Activated gamma-delta T cell treated with anti-CD3 and anti-CD28 coated beads, Interleukin-2, amount 50 U/mL, for 16 hours (primary cell): Measurements from ENCODE around the gene NOD1.
"Not testable (repeated sequence)": the region's sequence is repeated elsewhere in the genome, so short reads cannot be mapped to it uniquely, and the experiment has no call there.

ENCODE experiments used
- DNase-seq: peaks from one replicate; pipeline ENCODE4 v3.0.0-alpha.2; 2020; ENCODE audit warnings: low read depth

The NOD1 gene

GRCh38 chr7:30420662-30421061 lies 57.9 kb downstream of the NOD1 start:
- no peak for DNase-seq

DNA sequence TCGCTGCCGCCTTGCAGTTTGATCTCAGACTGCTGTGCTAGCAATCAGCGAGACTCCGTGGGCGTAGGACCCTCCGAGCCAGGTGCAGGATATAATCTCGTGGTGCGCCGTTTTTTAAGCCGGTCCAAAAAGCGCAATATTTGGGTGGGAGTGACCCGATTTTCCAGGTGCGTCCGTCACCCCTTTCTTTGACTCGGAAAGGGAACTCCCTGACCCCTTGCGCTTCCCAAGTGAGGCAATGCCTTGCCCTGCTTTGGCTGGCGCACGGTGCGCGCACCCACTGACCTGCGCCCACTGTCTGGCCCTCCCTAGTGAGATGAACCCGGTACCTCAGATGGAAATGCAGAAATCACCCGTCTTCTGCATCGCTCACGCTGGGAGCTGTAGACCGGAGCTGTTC lies 58.5 kb downstream of the NOD1 start:
- DNase-seq: not testable (repeated sequence)

- DNase-seq: no peak
These were observed 64.7 kb downstream of the NOD1 start for GRCh38 chr7:30413864-30414263.

- no peak for DNase-seq
These were observed 65.6 kb downstream of the NOD1 start for GRCh38 chr7:30412782-30413504.

DNA sequence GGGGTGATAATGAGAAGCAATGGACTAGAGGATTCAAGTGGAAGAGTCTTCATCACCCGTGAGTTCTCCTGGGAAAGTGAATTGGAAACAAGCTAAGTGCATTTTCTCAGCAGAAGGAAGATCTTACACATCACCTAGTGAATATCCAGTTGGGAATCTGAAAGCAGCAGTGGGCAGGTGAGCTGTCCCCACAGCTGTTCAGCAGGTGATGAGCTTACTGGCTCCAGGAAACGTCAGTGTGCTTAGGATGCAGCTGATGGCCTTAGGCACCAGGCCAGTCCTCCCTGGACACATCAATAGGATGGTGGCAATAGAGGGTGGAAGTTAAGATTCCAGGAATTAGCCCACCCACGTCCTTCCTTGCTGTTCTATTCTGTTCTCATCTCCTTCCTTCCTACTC lies 66.7 kb downstream of the NOD1 start:
- no peak for DNase-seq

DNA sequence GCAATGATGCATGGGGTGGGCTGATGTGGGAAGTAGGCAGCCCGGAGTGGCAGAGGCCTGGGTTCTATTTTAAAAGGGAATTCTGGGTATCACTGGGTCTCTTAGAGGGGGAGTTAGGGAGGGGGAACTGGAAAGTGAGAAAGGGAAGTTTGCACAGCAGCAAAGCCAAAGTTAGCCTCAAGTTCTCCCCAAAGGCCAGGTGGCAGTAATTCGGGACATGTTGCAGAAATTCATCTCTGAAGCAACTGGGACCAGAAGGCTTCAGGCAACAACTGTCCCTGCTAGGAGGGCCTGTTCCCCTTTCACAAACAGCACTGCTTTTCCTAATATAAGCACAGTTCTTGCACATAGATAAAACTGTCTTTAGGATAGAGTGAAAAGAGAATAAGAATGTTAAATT lies 67.4 kb downstream of the NOD1 start:
- no peak for DNase-seq

GRCh38 chr7:30406664-30407425 lies 71.7 kb downstream of the NOD1 start:
- no peak for DNase-seq

GRCh38 chr7:30405179-30405578 lies 73.4 kb downstream of the NOD1 start:
- no peak for DNase-seq

DNA sequence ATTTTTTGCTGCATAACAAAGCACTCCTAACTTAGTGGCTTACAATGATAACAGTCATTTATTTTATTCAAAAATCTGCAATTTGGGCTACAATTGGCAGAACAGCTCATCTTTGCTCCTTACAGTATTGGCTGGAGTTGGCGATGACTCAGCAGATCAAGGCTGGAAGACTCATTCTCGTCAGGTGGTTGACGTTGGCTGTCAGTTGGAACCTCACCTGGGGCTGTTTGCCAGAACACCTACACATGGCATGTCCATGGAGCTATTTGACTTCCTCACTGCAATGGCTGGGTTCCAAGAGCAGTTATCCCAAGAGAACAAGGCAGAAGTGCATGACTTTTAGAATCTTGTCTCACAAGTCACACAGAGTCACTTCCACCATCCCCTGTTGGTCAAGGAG lies 75.1 kb downstream of the NOD1 start:
- DNase-seq: no peak

- DNase-seq: no peak
These were observed 82.2 kb downstream of the NOD1 start for GRCh38 chr7:30396389-30396788.

DNA sequence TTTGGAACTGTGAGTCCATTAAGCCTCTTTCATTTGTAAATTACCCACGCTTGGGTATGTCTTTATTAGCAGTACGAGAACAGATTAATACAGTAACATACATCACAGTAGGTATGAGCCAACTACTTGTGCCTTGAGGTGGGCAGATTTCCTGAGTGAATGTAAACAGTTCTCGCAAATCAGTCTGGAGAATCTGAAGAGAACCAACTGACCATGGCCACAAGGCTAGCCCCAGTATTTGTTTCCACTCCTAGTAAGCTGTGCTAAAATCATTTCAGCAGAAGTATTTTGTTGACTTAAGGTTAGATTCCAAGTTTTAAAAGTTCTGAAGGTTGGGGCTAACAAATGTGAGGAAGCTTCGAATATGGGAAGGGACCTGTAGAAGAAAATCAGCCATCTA lies 82.9 kb downstream of the NOD1 start:
- DNase-seq: no peak

GRCh38 chr7:30391806-30392205 lies 86.8 kb downstream of the NOD1 start:
- no peak for DNase-seq

DNA sequence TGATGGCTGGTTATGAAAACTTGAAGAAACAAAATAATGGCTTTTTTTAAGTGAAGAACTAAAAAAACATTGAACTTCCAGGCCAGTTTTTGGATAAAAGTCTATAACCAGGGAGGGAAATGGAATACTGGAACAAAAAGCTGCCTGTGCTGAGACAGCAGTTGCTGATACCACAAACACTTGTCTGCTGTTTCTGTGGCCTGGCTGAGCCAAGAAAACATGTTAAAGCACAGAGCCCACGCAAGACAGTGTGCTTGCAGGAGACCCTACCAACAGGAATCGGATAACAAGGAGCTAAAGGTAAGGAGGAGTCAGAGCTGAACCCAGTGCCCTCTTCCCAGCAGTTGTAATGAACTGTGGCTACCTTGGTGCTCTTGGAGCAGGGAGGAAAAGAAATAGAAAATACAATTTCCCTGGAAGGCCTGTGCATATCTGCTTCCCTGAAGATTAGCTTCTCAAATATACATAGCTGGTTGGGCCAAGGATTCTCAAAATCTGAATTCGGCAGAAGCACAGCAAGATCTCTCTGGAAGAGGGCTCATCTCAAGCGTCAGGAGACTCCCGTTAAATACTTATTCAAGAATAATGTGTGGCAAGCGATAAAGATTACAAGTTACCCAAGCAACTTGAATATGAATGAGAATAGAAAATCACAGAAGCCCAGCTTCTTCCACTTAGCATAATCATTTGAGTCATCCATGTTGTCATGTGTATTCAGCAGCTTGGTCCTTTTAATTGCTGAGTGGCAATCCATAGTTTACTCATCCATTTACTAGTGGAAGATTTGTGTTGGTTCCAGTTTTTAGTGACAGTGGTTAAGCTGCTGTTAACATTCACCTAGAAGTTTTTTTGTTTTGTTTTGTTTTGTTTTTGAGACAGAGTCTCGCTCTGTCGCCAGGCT lies 87.6 kb downstream of the NOD1 start:
- no peak for DNase-seq

DNA sequence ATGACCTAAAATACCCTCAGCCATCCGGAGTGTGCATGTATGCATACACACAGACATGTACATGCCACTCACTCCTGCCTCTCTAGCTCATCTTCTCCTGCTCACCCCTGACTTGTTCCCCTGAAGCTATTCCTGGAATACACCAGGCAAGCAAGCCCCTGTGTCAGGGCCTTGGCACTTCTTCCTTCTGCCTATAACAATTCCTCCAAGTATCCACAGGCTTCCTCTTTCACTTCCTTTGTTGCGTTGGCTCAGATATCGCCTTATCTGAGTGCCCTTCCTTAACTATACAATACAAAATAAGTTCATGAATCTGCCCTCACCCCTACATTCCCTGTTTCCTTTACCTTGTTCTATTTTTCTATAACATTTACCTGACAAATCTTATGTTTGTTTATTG lies 88.8 kb downstream of the NOD1 start:
- DNase-seq: no peak

DNA sequence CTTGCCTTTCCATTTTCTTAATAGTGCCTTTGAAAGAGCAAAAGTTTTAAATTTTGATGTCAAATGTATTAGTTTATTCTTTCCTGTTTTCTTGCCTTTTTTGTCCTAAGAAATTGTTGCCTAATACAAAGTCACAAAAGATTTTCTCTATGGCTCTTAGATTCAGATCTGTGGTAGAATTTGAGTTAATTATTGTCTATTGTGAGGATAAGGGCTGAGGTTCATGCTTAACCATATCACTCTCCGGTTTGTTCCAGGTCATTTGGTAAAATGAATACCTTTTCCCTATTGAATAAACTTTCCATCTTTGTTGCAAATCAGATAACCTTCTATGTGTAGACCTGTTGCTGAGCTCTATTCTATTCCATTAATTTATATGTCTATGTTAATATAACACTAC lies 96.0 kb downstream of the NOD1 start:
- DNase-seq: no peak

DNA sequence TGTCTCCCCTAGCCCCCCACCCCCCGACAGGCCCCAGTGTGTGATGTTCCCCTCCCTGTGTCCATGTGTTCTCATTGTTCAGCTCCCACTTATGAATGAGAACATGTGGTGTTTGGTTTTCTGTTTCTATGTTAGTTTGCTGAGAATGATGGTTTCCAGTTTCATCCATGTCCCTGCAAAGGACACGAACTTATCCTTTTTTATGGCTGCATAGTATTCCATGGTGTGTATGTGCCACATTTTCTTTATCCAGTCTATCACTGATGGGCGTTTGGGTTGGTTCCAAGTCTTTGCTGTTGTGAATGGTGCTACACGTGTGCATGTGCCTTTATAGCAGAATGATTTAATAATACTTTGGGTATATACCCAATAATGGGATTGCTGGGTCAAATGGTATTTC lies 97.8 kb downstream of the NOD1 start:
- not testable (repeated sequence) for DNase-seq

DNA sequence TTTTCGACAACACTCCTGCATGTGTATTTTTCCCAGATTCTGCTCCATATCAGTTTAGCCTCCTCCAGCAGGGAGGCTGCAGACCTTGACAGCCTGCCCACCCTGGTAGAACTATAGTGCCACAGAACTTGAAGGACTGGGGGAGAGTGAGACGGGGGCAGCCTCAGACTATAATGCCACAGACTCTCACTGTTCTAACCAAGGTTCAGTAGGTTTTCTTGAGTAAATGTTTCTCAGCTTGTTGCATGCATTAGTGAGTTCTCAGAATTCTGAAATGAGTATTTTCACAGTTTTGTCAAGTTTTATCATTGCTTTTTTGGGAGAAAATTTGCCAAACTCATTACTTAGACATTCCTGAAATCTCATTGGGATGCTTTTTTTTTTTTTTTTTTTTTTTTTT lies 98.3 kb downstream of the NOD1 start:
- no peak for DNase-seq

GRCh38 chr7:30379741-30380140 lies 98.8 kb downstream of the NOD1 start:
- no peak for DNase-seq

- no peak for DNase-seq
These were observed 99.5 kb downstream of the NOD1 start for GRCh38 chr7:30379131-30379530.

- DNase-seq: no peak
These were observed 100.3 kb downstream of the NOD1 start for GRCh38 chr7:30378275-30378674.
